Activated T-cell treated with anti-CD3 and anti-CD28 coated beads for 48 hours (primary cell): ENCODE data around the gene P2RX3.
"Not testable (repeated sequence)": the region's sequence is repeated elsewhere in the genome, so short reads cannot be mapped to it uniquely, and the experiment has no call there.

ENCODE experiments used
- DNase-seq: peaks from one replicate; pipeline ENCODE4 v3.0.0-alpha.2; 2020; ENCODE audit warnings: low read depth

P2RX3 gene

GRCh38 chr11:57349491-57350274, 11.5 kb downstream of the P2RX3 start:
- peak; percentile 63 for DNase-seq

- no peak for DNase-seq
Measured at GRCh38 chr11:57353036-57353435, 14.9 kb downstream of the P2RX3 start.

DNA sequence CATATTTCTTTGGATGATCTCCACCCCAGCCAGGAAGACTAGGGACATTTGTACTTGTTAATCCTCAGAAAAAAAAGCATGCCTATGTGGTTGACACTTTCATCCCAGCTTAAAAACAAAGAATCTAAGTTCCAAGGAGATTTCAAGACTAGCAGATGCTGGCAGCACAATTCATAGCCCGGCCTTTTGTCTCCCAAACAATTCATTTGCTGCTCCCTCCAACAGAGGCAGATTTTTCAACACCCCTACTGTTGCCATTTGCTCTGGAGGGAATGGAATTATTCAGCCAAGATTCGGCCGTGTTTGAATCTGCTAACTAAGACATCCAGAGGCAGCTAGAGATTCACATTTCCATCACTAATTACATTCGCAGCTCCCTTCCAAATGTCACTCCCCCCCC, 15.3 kb downstream of the P2RX3 start:
- no peak for DNase-seq

DNA sequence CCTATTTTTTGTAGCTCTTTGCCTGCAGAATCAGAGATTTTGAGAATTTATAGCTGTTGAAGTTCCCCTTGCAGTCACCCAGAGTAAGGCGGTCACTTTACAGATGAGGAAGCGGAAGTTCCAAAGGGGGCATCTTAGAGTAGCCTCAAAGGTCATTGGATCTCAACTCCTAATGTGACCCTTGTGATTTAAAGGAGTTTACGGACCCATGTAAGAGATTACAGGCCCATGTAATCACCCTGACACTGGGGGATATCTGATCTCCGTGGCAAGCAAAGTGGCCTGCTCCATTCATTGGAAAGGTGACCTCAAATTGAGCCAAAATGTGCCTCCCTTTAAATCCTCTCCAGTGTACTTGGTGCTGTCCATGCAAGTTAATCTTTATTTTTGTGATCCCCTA, 15.7 kb downstream of the P2RX3 start:
- DNase-seq, result no peak

DNA sequence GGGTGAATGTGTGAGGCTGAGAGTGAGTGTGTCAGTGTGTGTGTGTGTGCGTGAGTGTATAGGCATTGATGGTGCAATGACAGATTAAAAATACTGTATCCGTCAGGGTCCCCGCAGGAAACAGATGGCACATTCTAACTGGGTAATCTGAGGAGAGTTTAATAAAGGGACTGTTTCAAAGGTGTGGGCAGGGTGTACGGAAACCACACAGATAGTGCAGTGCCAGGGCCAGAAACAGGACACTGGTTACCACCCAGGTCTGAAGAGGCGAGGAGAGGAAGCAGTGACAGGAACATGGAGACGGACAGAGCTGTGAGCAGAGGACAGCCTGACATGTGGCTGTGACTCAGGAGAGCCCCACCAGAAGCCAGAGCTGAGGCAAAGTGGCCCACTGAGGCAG, 16.5 kb downstream of the P2RX3 start:
- no peak for DNase-seq

DNA sequence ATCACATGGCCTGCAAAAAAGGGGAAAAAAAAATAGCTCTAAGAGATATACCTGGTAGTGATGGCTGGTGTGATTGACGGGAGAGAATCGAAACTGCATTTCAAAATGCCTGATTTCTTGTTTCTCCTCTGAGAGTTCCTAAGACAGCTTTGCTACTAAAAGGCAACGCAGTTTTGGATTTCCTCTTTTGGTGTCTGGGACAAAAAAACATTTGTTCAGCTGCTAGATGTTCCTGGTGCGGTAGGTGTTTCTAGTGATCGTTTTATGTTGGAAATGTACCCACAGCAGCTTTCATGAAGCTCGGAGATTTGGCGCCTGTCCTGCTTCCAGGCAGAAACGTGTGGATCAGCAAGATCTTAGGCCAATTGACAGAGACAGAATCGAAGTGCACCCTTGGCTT, 18.1 kb downstream of the P2RX3 start:
- no peak for DNase-seq

GRCh38 chr11:57357310-57357709, 19.2 kb downstream of the P2RX3 start:
- DNase-seq, result no peak

DNA sequence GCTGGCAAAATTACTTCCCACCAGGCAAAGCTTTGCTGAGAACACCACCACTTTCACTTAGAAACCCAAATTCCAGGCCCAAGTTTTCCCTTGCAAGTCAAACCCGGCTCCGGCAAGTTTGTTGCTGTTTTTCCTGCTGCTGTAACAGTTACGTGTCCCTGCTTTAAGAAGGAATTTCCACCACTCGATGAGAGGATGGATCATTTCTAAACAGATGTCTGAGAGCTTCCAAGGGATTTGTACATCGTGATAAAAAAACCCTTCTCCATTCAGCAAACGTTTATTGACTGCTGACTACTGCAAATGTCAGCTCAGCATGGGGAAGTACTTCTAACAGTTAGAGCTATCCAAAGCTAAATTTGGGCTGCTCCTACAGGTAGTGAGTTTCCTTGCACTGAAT, 19.7 kb downstream of the P2RX3 start:
- DNase-seq, result no peak

- no peak for DNase-seq
Measured at GRCh38 chr11:57358543-57358961, 20.4 kb downstream of the P2RX3 start.

DNA sequence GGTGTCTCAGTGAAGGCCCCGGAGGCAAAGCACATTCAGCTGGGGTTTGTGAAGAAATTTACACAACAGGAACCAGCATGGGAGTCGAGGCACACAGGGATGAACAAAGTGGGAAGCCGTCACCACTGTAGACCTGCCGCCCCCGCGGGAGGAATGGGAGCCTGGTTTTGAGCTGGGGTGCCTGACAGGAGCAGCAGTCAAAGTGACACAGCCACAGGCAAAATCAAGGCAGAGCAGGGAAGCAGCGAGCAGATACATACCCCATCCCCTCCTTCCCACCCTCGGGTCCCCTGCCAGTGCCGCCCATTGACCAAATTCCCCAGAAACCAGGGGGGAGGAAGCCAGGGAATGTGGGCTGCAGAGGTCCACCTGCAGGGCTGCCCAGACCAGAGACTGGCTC, 20.8 kb downstream of the P2RX3 start:
- DNase-seq, result no peak

- DNase-seq, result no peak
Measured at GRCh38 chr11:57359396-57359795, 21.2 kb downstream of the P2RX3 start.

GRCh38 chr11:57359896-57360690, 21.9 kb downstream of the P2RX3 start:
- DNase-seq, result no peak

GRCh38 chr11:57360991-57361390, 22.8 kb downstream of the P2RX3 start:
- no peak for DNase-seq

- DNase-seq, result not testable (repeated sequence)
Measured at GRCh38 chr11:57361420-57361819, 23.3 kb downstream of the P2RX3 start.

GRCh38 chr11:57361926-57362325, 23.8 kb downstream of the P2RX3 start:
- DNase-seq, result no peak

- no peak for DNase-seq
Measured at GRCh38 chr11:57363131-57364080, 25.3 kb downstream of the P2RX3 start.

DNA sequence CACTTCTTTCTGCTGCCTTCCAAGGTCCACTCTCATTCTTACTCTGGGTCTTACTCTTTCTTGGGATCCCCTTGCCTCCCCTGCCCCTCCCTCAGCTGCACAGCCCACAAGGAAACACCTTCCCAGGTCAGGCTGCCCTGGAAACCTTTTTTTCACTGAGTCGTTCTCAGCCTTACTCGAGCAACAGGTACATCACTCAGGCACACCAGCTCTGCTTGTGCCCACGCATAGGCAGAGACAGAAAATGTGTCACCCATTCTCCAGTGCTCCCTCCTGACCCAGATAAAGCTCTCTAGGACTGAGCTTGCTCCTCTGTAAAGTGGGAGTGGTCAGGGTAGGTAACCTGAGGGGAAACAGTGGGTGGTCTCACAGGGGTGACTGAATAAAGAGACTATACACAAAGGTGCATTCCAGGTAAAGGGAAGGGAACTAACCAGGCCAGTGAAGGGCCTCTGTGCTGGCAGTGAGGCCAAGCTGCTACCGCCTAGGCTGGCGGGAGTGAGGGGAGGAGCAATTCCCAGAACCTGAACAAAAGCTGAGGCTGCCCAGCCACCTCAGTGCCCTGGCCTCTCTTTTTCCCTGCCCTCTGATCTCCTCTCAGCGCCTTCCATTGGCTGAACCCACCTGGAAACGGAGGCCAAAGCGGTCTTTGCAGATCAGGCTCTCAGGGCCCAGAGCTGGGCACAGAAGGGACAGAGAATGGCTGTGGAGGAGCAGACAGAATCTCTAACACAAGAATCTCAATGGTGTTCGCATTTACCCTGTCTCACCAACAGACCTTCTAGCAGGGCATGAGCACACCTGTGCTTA, 26.9 kb downstream of the P2RX3 start:
- no peak for DNase-seq

- DNase-seq, result no peak
Measured at GRCh38 chr11:57368106-57368844, 30.1 kb downstream of the P2RX3 start.

- DNase-seq, result no peak
Measured at GRCh38 chr11:57368845-57369232, 30.7 kb downstream of the P2RX3 start.

DNA sequence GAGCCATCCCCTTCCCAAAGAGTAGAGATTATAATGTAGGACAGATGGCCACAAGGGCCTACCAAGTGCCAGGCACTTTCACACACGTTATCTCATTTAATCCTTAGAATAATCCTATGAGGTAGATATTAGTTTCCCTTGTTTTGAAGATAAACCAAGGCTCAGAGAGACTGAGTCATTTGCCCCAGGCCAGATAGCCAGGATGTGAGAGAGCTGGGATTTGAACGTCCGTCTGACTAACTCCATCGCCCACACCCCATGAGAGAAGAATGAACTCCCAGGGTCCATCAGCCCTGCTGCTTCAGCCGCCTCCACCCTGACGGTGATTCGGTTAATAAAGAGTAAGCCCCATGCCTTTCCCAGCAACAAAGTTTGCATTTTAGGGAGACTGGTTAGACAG, 32.1 kb downstream of the P2RX3 start:
- no peak for DNase-seq

GRCh38 chr11:57370941-57371340, 32.8 kb downstream of the P2RX3 start:
- no peak for DNase-seq
